A172 (cell line): Measurements from ENCODE around the gene FREM1. TPM values are rescaled to one million over a fixed set of nuclear protein-coding genes. Genes with fewer than 3 reads are reported as not detected.
A peak's percentile ranks its signal among the peaks of the same experiment; 100 is the strongest.

Source experiments
- DNase-seq: peaks from one replicate; pipeline ENCODE4 v3.0.0-alpha.2; 2015; ENCODE audit warnings: low spot score
- total RNA-seq: library from RNA; depleted of rRNA; stranded (reverse); fragments of >200 nt; shearing (Covaris generic); gene quantifications from 2 replicates; pipeline ENCODE4 v1.2.3, GENCODE V29; 2014; rRNA removed

The FREM1 gene
- total RNA-seq, 1 experiment from 2014 or later = not detected

DNA sequence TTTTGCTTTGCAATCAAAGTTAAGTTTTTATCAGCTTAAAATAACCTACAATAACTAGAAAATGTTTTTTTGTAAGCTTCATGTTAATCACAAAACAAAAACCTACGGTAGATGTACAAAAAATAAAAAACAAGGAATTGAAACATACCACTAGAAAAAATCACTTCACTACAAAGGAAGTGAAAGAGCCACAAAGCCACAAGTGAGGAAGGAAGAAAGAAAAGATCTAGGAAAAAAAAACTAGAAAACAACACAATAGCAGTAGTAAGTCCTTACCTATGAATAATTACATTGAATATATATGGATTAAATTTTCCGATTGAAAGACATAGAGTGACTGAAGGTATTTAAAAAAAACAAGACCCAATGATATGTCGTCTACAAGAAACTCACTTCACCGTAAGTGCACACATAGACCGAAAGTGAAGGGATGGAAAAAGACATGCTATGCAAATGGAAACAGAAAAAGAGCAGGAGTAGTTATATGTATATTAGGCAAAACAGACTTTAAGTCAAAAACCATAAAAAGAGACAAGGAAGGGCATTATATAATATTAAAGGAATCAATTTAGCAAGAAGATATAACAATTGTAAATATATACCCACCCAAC is 203.6 kb downstream of the FREM1 start:
- no peak for DNase-seq

DNA sequence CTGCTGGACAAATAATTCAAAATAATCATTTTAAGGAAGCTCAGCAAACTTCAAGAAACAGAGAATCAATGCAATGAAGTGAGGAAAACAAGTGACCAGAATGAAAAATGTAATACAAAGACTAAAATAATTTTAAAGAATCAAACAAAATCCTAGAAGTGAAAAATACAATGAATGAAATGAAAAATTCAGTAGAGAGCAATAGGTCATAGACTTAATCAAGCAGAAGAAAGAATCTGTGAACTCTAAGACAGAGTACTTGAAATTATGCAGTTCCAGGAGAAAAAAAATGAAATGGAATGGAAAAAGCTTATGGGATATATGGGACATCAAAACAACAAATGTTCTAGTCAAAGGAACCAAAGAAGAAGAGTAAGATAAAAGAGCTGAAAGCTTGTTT is 205.1 kb downstream of the FREM1 start:
- no peak for DNase-seq

DNA sequence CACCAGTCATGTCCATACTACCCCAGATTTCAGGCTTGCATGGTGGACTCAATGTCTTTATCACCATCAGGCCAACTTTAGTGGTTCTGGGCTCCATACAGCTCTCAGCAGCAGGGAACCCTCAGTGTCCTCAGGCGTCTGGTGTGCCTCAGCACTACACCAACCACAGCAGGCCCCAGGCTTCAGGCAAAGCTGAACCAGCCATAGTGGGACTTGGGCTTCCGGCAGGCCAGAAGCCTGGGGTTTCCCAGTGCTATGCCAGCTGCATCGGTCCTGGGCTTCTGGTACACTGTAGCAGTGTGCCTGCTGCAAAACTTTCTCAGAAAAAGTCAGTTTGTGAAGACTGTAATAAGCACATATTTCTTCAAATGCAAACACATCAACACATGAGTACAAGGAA is 205.9 kb downstream of the FREM1 start:
- DNase-seq = no peak

DNA sequence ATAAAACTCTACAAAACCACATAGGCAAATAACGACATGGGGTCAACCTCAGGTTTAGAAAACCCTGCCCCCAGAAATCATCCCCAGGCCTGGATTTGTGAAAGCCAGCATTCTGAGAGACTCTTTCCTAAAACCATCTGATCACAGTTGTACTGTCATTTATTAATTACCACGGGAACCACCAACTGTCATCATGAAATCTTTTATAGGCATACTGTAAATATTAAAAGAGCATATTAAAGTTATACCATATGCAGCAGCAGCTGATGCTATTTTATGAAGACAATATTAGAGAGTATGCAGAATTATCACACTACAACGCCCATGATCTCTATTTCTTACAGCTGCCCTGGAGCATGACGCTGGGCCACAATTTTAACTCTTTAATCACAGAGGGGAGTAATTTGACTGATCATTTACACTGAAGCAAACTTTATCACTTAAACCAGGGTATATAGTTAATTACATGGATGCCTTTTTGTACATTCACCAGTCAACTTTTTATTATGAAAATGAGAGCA is 208.0 kb downstream of the FREM1 start:
- DNase-seq = no peak

DNA sequence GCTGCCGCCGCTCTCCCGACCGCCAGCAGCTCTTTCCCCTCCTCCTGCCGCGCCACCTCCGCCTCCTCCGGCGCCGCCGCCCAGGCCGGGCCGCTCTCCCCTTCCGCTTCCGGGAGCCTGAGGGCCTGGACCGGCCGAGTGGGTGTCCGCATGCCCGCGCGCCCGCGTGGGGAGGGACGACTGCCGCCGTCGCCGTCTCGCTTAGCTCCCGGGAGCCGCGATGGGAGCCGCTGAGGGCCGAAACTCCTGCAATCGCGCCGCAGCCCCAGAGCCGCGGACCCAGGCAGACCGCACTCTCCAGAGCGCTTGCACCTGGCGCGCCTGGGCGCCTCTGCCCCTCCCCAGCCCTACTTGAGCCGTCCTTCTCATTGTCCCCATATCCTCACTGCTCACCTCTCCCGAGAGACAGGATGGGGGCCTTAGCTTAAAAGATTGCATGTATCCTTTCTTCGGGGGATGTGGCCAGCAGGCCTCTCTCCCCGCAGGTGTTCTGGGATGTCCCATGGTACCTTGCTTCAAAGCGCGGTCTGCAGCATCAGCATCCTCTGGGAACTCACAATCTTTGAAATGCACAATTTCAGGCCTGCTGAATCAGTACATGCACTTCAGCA is 216.9 kb downstream of the FREM1 start, which contains the start of gene ZDHHC21:
Gene ZDHHC21 (minus strand): TSS at position 182 of the 611 bp plus-strand sequence. CDS start 19,092 bp downstream, outside the sequence.
- peak; percentile 11 for DNase-seq

DNA sequence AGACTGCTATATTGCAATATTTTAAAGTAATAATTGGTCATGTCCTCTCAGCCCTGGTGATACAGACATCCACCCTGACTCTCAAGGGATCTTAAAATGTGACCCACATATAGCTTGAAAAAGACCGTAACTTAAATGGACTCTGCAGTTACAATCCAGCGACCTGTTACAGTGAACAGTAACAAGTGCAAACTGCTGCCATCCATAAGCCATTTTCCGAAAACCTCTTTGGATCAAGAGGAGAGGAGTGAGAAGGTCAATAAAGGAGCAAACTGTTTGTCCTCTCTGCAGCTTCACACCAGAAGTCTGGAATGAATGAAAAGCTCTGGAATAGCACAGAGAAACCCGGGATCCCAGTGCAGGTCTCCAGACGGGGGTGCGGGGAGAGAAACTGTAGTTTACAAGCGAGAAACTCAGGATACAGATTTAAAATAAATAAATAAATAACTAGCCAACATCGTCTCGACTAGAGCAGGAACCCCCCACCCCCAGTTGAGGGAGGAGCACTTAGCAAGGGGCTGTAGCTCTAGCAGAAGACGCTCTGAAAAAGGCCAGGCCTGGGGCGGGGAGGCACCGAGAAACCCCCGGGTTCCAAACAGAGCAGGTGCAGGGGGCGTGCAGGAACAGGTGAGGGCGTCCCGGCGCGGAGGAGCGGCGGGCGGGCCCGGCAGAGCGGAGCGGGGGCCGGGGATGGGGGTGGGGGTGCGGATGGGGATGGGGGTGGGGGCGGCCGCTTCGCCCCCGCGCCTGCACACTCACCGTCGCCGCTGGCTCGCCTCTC is 217.6 kb downstream of the FREM1 start:
- DNase-seq = peak; percentile 13

DNA sequence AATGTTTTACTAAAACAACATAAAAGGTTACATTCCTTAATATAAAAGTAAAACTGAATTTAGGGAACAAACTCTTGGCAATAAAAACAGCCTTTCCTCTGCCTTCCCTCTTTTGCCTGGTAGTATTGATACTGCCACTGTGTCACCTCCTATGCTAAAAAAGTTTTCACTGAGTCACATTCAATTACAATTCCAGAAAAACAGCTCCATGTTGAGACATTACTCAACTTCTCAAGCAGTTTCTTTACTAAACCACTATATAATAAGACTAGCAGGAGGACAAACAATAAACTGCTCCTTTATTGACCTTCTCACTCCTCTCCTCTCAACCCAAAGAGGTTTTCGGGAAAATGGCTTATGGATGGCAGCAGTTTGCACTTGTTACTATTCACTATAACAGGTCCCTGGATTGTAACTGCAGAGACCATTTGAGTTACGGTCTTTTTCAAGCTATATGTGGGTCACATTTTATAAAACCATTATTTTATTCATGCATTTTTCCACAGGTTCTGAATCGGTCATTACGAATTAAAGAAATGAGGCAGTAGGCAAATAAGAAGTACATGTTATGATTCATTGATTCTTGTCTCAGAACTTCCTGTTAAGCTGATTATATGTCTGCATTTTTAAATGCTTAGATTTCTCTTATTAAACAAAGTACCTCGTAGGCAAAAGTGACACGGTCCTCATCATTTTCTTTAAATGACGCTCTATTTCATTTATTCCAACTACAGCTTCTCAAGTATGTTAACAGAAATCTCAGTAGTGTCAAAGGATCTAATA is 219.1 kb downstream of the FREM1 start:
- DNase-seq = no peak

DNA sequence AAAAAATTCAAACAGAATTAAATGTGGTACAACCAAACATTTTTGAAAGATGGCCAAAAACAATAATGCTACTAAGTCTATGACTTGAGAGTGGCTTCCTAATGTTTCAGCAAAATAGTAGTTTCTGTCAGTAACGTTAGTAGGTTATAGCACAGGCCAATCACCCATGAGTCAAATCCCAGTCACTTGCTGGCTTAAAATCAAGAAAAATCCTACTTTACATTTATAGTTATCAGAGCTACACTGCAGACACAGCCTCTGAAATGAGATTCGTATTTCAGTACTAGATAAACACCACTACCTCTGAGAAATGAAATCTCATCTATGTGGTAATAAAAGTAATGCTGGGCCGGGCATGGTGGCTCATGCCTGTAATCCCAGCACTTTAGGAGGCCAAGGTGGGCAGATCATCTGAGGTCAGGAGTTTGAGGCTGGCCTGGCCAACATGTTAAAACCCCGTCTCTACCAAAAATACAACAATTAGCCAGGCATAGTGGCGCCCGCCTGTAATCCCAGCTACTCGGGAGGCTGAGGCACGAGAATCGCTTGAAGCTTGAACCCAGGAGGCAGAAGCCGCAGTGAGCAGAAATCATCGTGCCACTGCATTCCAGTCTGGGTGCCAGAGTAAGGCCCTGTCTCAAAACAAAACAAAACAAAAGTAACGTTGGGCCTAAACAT is 223.0 kb downstream of the FREM1 start:
- DNase-seq = peak; percentile 72

DNA sequence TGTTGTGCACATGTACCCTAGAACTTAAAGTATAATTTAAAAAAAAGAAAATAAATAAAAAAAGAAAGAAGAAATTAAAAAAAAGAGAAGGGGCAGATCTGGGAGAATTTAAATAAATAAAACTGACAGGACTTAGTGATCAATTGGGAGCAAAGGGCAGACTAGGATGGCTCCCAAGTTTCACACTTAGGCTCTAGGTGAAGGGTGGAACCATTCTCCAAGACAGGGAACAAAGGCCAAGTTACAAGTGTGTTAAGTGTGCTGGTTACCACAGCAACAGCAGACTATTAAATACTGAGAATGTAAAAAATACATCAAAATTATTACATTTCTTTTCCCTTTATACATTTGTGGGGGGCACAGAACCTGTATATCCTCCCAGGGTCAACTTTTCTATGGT is 224.1 kb downstream of the FREM1 start:
- no peak for DNase-seq

Other genes starting within 250 kb of the FREM1 start
- 5.8 and 11.1 TPM in 2 replicates for gene ZDHHC21, start 217.0 kb downstream of the FREM1 start, total RNA-seq
- gene CER1, start 187.7 kb downstream of the FREM1 start, total RNA-seq = not detected in 2 replicates